ENCODE data around the gene MAX. TPM values are rescaled to one million over a fixed set of nuclear protein-coding genes. Genes with fewer than 3 reads are reported as not detected.

MAX gene
- total RNA-seq (35.0 and 39.0 TPM in 2 replicates), polyA plus RNA-seq (85.8 and 92.8 TPM in 2 replicates), polyA minus RNA-seq (ENCODE audit: low replicate concordance) (52.1 and 75.9 TPM in 2 replicates)
- polyA plus RNA-seq (2012): 49.9 and 57.3 TPM in 2 replicates

GRCh38 chr14:65102441-65103149 is at the start of gene MAX:
Gene MAX (minus strand): TSS chr14:65102517. CDS start chr14:65102339, 178 bp downstream.
- Histone ChIP-seq H4K20me1 (ENCODE audit: control insufficient read depth, extremely low read depth, insufficient read depth, low read length) (no peaks in the 10 kb centered on the region), H3K4me3 (replicated peaks in 1 of 4; ENCODE audit: control extremely low read depth in 1 of 4, insufficient read depth in 1 of 4, low read depth in 3 of 4, low read length in 4 of 4) (peak within 1 kb of the TSS; percentile 80 to 95 (median 88)), H3K27me3 (ENCODE audit: control insufficient read depth, insufficient read depth, low read length) (no peaks in the 10 kb centered on the region), H3K27ac (ENCODE audit: insufficient read depth, low read length) (peak within 1 kb of the TSS; percentile 84), H3K79me2 (ENCODE audit: control insufficient read depth, insufficient read depth, low read length) (peaks cover 33% of the 10 kb centered on the region), H3K36me3 (ENCODE audit: control insufficient read depth, insufficient read depth, low read length) (no peaks in the 10 kb centered on the region), H2AFZ (ENCODE audit: low read length) (peak within 1 kb of the TSS; percentile 96), H3K9ac (ENCODE audit: insufficient read depth, low read length) (peak within 1 kb of the TSS; percentile 84), H3K4me2 (ENCODE audit: extremely low read depth, insufficient read depth, low read length) (peak within 1 kb of the TSS; percentile 90), H3K9me3 (ENCODE audit: control insufficient read depth, insufficient read depth, low read depth, low read length) (no peaks in the 10 kb centered on the region), H3K4me1 (ENCODE audit: control insufficient read depth, extremely low read depth, insufficient read depth, low read length) (peaks cover 5% of the 10 kb centered on the region)
- DNase-seq (ENCODE audit: low read depth in 2 of 2): peak; percentile 98 to 99
- TF ChIP-seq, protein P1, sequence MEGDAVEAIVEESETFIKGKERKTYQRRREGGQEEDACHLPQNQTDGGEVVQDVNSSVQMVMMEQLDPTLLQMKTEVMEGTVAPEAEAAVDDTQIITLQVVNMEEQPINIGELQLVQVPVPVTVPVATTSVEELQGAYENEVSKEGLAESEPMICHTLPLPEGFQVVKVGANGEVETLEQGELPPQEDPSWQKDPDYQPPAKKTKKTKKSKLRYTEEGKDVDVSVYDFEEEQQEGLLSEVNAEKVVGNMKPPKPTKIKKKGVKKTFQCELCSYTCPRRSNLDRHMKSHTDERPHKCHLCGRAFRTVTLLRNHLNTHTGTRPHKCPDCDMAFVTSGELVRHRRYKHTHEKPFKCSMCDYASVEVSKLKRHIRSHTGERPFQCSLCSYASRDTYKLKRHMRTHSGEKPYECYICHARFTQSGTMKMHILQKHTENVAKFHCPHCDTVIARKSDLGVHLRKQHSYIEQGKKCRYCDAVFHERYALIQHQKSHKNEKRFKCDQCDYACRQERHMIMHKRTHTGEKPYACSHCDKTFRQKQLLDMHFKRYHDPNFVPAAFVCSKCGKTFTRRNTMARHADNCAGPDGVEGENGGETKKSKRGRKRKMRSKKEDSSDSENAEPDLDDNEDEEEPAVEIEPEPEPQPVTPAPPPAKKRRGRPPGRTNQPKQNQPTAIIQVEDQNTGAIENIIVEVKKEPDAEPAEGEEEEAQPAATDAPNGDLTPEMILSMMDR (conservative IDR thresholded peaks at IDR 0.05 in 1 of 2, IDR thresholded peaks at IDR 0.05 in 1 of 2; ENCODE audit: low read depth in 1 of 2, low read length in 2 of 2): no peak
- no peak for TF ChIP-seq EZH2 (IDR thresholded peaks at IDR 0.05; ENCODE audit: low read length, missing control alignments)

- Histone ChIP-seq H3K79me2 (ENCODE audit: control insufficient read depth, insufficient read depth, low read length) (no peaks in the 10 kb centered on the region), H3K9me3 (ENCODE audit: control insufficient read depth, insufficient read depth, low read depth, low read length) (no peaks in the 10 kb centered on the region), H3K4me2 (ENCODE audit: extremely low read depth, insufficient read depth, low read length) (no peak overlapping the region), H4K20me1 (ENCODE audit: control insufficient read depth, extremely low read depth, insufficient read depth, low read length) (no peaks in the 10 kb centered on the region), H3K36me3 (ENCODE audit: control insufficient read depth, insufficient read depth, low read length) (no peaks in the 10 kb centered on the region), H2AFZ (ENCODE audit: low read length) (no peak overlapping the region), H3K4me1 (ENCODE audit: control insufficient read depth, extremely low read depth, insufficient read depth, low read length) (peaks cover 2% of the 10 kb centered on the region), H3K9ac (ENCODE audit: insufficient read depth, low read length) (no peak overlapping the region), H3K4me3 (replicated peaks in 1 of 4; ENCODE audit: control extremely low read depth in 1 of 4, insufficient read depth in 1 of 4, low read depth in 3 of 4, low read length in 4 of 4) (no peak overlapping the region), H3K27ac (ENCODE audit: insufficient read depth, low read length) (no peak overlapping the region), H3K27me3 (ENCODE audit: control insufficient read depth, insufficient read depth, low read length) (no peaks in the 10 kb centered on the region)
- TF ChIP-seq EZH2 (IDR thresholded peaks at IDR 0.05; ENCODE audit: low read length, missing control alignments): no peak
- TF ChIP-seq, protein P1 (conservative IDR thresholded peaks at IDR 0.05 in 1 of 2, IDR thresholded peaks at IDR 0.05 in 1 of 2; ENCODE audit: low read depth in 1 of 2, low read length in 2 of 2): no peak
- no peak for DNase-seq (ENCODE audit: low read depth in 2 of 2)
Observed at GRCh38 chr14:65151609-65151956, 49.3 kb upstream of the MAX start.

GRCh38 chr14:65150898-65151608 is 48.7 kb upstream of the MAX start:
- Histone ChIP-seq H3K27me3 (ENCODE audit: control insufficient read depth, insufficient read depth, low read length) (no peaks in the 10 kb centered on the region), H3K9me3 (ENCODE audit: control insufficient read depth, insufficient read depth, low read depth, low read length) (no peaks in the 10 kb centered on the region), H3K9ac (ENCODE audit: insufficient read depth, low read length) (no peak overlapping the region), H2AFZ (ENCODE audit: low read length) (no peak overlapping the region), H3K4me2 (ENCODE audit: extremely low read depth, insufficient read depth, low read length) (no peak overlapping the region), H3K4me1 (ENCODE audit: control insufficient read depth, extremely low read depth, insufficient read depth, low read length) (no peaks in the 10 kb centered on the region), H3K4me3 (replicated peaks in 1 of 4; ENCODE audit: control extremely low read depth in 1 of 4, insufficient read depth in 1 of 4, low read depth in 3 of 4, low read length in 4 of 4) (no peak overlapping the region), H3K36me3 (ENCODE audit: control insufficient read depth, insufficient read depth, low read length) (no peaks in the 10 kb centered on the region), H3K27ac (ENCODE audit: insufficient read depth, low read length) (no peak overlapping the region), H3K79me2 (ENCODE audit: control insufficient read depth, insufficient read depth, low read length) (no peaks in the 10 kb centered on the region), H4K20me1 (ENCODE audit: control insufficient read depth, extremely low read depth, insufficient read depth, low read length) (no peaks in the 10 kb centered on the region)
- no peak for DNase-seq (ENCODE audit: low read depth in 2 of 2)
- no peak for TF ChIP-seq EZH2 (IDR thresholded peaks at IDR 0.05; ENCODE audit: low read length, missing control alignments)
- TF ChIP-seq, protein P1 (conservative IDR thresholded peaks at IDR 0.05 in 1 of 2, IDR thresholded peaks at IDR 0.05 in 1 of 2; ENCODE audit: low read depth in 1 of 2, low read length in 2 of 2): no peak

Data from fibroblast of lung (primary cell).